K562 (cell line): ENCODE measurements around the gene ARID3A. TPM values are rescaled to one million over a fixed set of nuclear protein-coding genes. Genes with fewer than 3 reads are reported as not detected.
A peak's percentile ranks its signal among the peaks of the same experiment; 100 is the strongest.

Experiments used
- BCOR ChIP-seq: fragments of 450-650 bp; IDR thresholded peaks from 2 replicates; pipeline ENCODE4 v1.6.1; 2016
- CEBPZ ChIP-seq: fragments of 150-350 bp; IDR thresholded peaks from 2 replicates; pipeline ENCODE4 v1.6.1; 2014; ENCODE audit warnings: low read depth, mild to moderate bottlenecking, low read length, borderline replicate concordance
- MBD2 ChIP-seq: sonication (generic); IDR thresholded peaks from 2 replicates; pipeline ENCODE4 v1.6.1; 2016; ENCODE audit warnings: low read depth, borderline replicate concordance
- NKRF ChIP-seq: fragments of 450-650 bp; IDR thresholded peaks from 2 replicates; pipeline ENCODE4 v1.6.1; 2016; ENCODE audit warnings: borderline replicate concordance
- STAT6 ChIP-seq: sonication (generic); formaldehyde crosslinking; IDR thresholded peaks from 2 replicates; pipeline ENCODE4 v1.8.1; 2023; ENCODE audit warnings: mild to moderate bottlenecking, missing genetic modification reagents
- USF1 ChIP-seq: sonication (generic); formaldehyde crosslinking; IDR thresholded peaks from 2 replicates; pipeline ENCODE4 v1.9.0; 2022; ENCODE audit warnings: mild to moderate bottlenecking, missing genetic modification reagents
- ZKSCAN8 ChIP-seq: fragments of 200-800 bp; sonication (Bioruptor generic); IDR thresholded peaks from 2 replicates; pipeline ENCODE4 v1.6.1; 2016; ENCODE audit warnings: missing genetic modification characterization, missing compliant biosample characterization
- ZNF263 ChIP-seq: sonication (generic); formaldehyde crosslinking; IDR thresholded peaks from 2 replicates; pipeline ENCODE4 v1.8.0; 2022; ENCODE audit warnings: mild to moderate bottlenecking, missing genetic modification reagents, borderline replicate concordance
- ZNF280B ChIP-seq: fragments of 250-450 bp; sonication (Bioruptor Pico); IDR thresholded peaks from 2 replicates; pipeline ENCODE4 v1.5.1; 2021; ENCODE audit warnings: mild to moderate bottlenecking
- polyA plus RNA-seq, 8 experiments: library from polyadenylated mRNA; depleted of rRNA in 4 of 8; stranded (reverse) in 5 of 8; unstranded in 3 of 8; fragments of >200 nt; fragmentation: Nextera tagmentation in 2 of 8; fragmentation: Illumina TruSeq in 1 of 8; extraction: Ambion mirVana in 2 of 8; extraction: Trizol in 1 of 8; gene quantifications; 2 replicates each; pipeline versions ENCODE4 v1.2.1 to v1.2.3, GENCODE V29; 2011 to 2014; ENCODE audit warnings: inconsistent platforms in 1 of 8, missing spikeins in 1 of 8
- total RNA-seq, 7 experiments: library from RNA; depleted of rRNA in 6 of 7; stranded (reverse); fragments of >200 nt in 6 of 7; fragmentation: Illumina TruSeq in 2 of 7; extraction: Trizol in 2 of 7; gene quantifications; 2 replicates each; pipeline versions ENCODE4 v1.2.1 to v1.2.3, GENCODE V29; 2011 to 2021; ENCODE audit warnings: low replicate concordance in 1 of 7

The ARID3A gene
- total and polyA plus RNA-seq, 9 of the 15 experiments (the other 6 are each of a cell fraction or from before 2014, with no cell fraction given) = 1.4 to 118 (median 31.2) TPM

GRCh38 chr19:960601-960938 is 34.7 kb downstream of the ARID3A start (continued):
- TF ChIP-seq USF1 (CRISPR knock-in tag) (no peak), STAT6 (CRISPR knock-in tag) (0 out of 2 replicates have a peak, but pooled peaks have one; percentile 49), ZNF263 (CRISPR knock-in tag) (no peak), CEBPZ (no peak), NKRF (no peak), BCOR (peak; percentile 62), ZKSCAN8 (CRISPR knock-in tag) (peak; percentile 95), MBD2 (no peak), ZNF280B (CRISPR knock-in tag) (no peak)
